RWPE2 (cell line): ENCODE data around the gene GGA3.

Experiments
- ATAC-seq: fragments of 200-7000 bp; cut with Tn5 transposase; 3 replicates; pipeline ENCODE4 v1.9.1; 2021; ENCODE audit warnings: low read depth
- DNase-seq: peaks from one replicate; pipeline ENCODE4 v3.0.0-alpha.2; 2020; ENCODE audit warnings: low spot score
- H3K27ac ChIP-seq: fragments of 450-650 bp; 2 replicates; pipeline ENCODE4 v1.5.1; 2017; ENCODE audit warnings: mild to moderate bottlenecking; ENCODE audit not compliant: poor library complexity, severe bottlenecking
- H3K27me3 ChIP-seq: fragments of 250-450 bp; sonication (Bioruptor Pico); 2 replicates; pipeline ENCODE4 v1.5.1; 2021; ENCODE audit warnings: mild to moderate bottlenecking, moderate library complexity; ENCODE audit not compliant: insufficient read depth, poor library complexity, severe bottlenecking
- H3K36me3 ChIP-seq: fragments of 250-450 bp; sonication (Bioruptor Pico); 2 replicates; pipeline ENCODE4 v1.5.1; 2020; ENCODE audit warnings: low read depth, mild to moderate bottlenecking, moderate library complexity
- H3K4me1 ChIP-seq: fragments of 250-450 bp; sonication (Bioruptor Pico); 2 replicates; pipeline ENCODE4 v1.5.1; 2021; ENCODE audit warnings: mild to moderate bottlenecking, moderate library complexity; ENCODE audit not compliant: insufficient read depth, poor library complexity, severe bottlenecking
- H3K4me3 ChIP-seq: fragments of 250-450 bp; sonication (Bioruptor Pico); 2 replicates; pipeline ENCODE4 v1.5.1; 2021; ENCODE audit warnings: mild to moderate bottlenecking, moderate library complexity; ENCODE audit not compliant: severe bottlenecking
- H3K9me3 ChIP-seq: fragments of 250-450 bp; sonication (Bioruptor Pico); 2 replicates; pipeline ENCODE4 v1.5.1; 2021; ENCODE audit warnings: mild to moderate bottlenecking, moderate library complexity; ENCODE audit not compliant: severe bottlenecking
- CTCF ChIP-seq: fragments of 450-650 bp; IDR thresholded peaks from one replicate; pipeline ENCODE4 v1.5.1; 2017; ENCODE audit warnings: mild to moderate bottlenecking, moderate library complexity; ENCODE audit not compliant: poor library complexity, severe bottlenecking

Gene GGA3

GRCh38 chr17:75252039-75252816 lies 9.2 kb downstream of the GGA3 start:
- ATAC-seq, result no peak
- Histone ChIP-seq H3K4me3 (no peak overlapping the region), H3K27me3 (no peaks in the 10 kb centered on the region), H3K27ac (no peak overlapping the region), H3K9me3 (no peaks in the 10 kb centered on the region), H3K4me1 (peaks cover 21% of the 10 kb centered on the region), H3K36me3 (peaks cover 13% of the 10 kb centered on the region; the same call in 1 of the 2 replicates)
- TF ChIP-seq CTCF, result no peak
- DNase-seq, result no peak

- TF ChIP-seq CTCF, result no peak
- Histone ChIP-seq H3K9me3 (no peaks in the 10 kb centered on the region), H3K36me3 (peaks cover 33% of the 10 kb centered on the region), H3K27ac (peak overlapping the region; percentile 11), H3K4me3 (no peak overlapping the region), H3K27me3 (no peaks in the 10 kb centered on the region), H3K4me1 (peaks cover 14% of the 10 kb centered on the region)
- DNase-seq (no peak), ATAC-seq (peak; percentile 73)
These were observed 11.4 kb downstream of the GGA3 start for GRCh38 chr17:75250009-75250471.

GRCh38 chr17:75249564-75249963 lies 11.8 kb downstream of the GGA3 start:
- H3K4me3 ChIP-seq, result no peak overlapping the region
- no peaks in the 10 kb centered on the region for H3K9me3 ChIP-seq
- H3K36me3 ChIP-seq, result peaks cover 37% of the 10 kb centered on the region
- H3K4me1 ChIP-seq, result peaks cover 14% of the 10 kb centered on the region
- H3K27me3 ChIP-seq, result no peaks in the 10 kb centered on the region
- ATAC-seq (no peak; the same call in 2 of the 3 replicates), DNase-seq (no peak)
- H3K27ac ChIP-seq, result peak overlapping the region; percentile 11
- TF ChIP-seq CTCF, result no peak

- ATAC-seq, result no peak
- TF ChIP-seq CTCF, result no peak
- Histone ChIP-seq H3K9me3 (no peaks in the 10 kb centered on the region), H3K4me3 (no peak overlapping the region), H3K27me3 (no peaks in the 10 kb centered on the region), H3K36me3 (peaks cover 68% of the 10 kb centered on the region), H3K27ac (no peak overlapping the region), H3K4me1 (peaks cover 9% of the 10 kb centered on the region)
- DNase-seq, result no peak
These were observed 15.0 kb downstream of the GGA3 start for GRCh38 chr17:75246404-75246803.

GRCh38 chr17:75245011-75245410 lies 16.4 kb downstream of the GGA3 start:
- Histone ChIP-seq H3K9me3 (no peaks in the 10 kb centered on the region), H3K4me1 (peaks cover under 1% of the 10 kb centered on the region), H3K27ac (no peak overlapping the region), H3K36me3 (peaks cover 80% of the 10 kb centered on the region), H3K4me3 (no peak overlapping the region), H3K27me3 (no peaks in the 10 kb centered on the region)
- TF ChIP-seq CTCF, result no peak
- DNase-seq (no peak), ATAC-seq (no peak)
